ENCODE measurements around the gene PHIP. TPM values are rescaled to one million over a fixed set of nuclear protein-coding genes. Genes with fewer than 3 reads are reported as not detected.

The PHIP gene
- total RNA-seq, 1 experiment from 2014 or later: 53.6 TPM

DNA sequence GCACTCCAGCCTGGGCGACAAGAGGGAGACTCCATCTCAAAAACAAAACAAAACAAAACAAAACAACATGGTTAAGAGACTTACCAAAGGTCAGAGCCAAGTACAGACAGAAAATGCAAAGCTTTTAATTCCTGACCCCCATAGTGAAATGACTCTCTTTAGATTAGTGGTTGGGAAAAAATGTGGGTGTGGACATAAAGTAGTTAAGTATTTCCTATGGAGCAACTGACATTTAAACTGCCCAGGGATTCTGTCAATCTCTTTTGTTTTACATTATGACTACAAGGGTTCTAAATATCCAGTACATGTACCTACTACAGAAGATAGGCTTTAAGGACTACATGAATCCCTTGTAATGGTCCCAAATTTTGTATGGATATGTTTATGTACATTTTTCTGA is 135.6 kb downstream of the PHIP start:
- Histone ChIP-seq H2BK120ac (ENCODE audit: low read depth, low read length, poor library complexity, severe bottlenecking) (no peak overlapping the region), H2BK15ac (ENCODE audit: low read depth, low read length) (no peak overlapping the region), H3K79me1 (ENCODE audit: insufficient read depth, low read depth, low read length, poor library complexity, severe bottlenecking) (no peaks in the 10 kb centered on the region), H3K23ac (ENCODE audit: insufficient read length, low read depth, low read length) (no peak overlapping the region), H4K20me1 (ENCODE audit: control insufficient read depth, insufficient read depth, insufficient read length) (no peaks in the 10 kb centered on the region), H3K14ac (ENCODE audit: insufficient read depth, low read length) (no peak overlapping the region), H3K4ac (ENCODE audit: low read depth, low read length) (no peak overlapping the region), H4K5ac (ENCODE audit: insufficient read length, low read depth, low read length) (no peak overlapping the region), H4K91ac (ENCODE audit: insufficient read length, low read depth, low read length) (no peak overlapping the region), H2AFZ (ENCODE audit: low read length) (no peak overlapping the region), H3K23me2 (ENCODE audit: insufficient read length, low read depth, low read length, poor library complexity, severe bottlenecking) (no peaks in the 10 kb centered on the region), H2BK20ac (ENCODE audit: low read depth, low read length, poor library complexity, severe bottlenecking) (no peak overlapping the region), H3K27me3 (ENCODE audit: insufficient read depth, low read length) (no peaks in the 10 kb centered on the region), H3K18ac (ENCODE audit: insufficient read length, low read depth, low read length) (no peak overlapping the region), H3K9me3 (ENCODE audit: control insufficient read depth, low read depth, low read length) (no peaks in the 10 kb centered on the region), H2AK5ac (ENCODE audit: insufficient read length, low read length) (no peak overlapping the region), H3K4me1 (ENCODE audit: insufficient read depth, low read length) (no peaks in the 10 kb centered on the region), H3K79me2 (ENCODE audit: insufficient read depth, low read length) (no peaks in the 10 kb centered on the region), H2BK12ac (ENCODE audit: insufficient read length, low read depth, low read length) (no peak overlapping the region), H4K8ac (replicated peaks; ENCODE audit: insufficient read length, low read depth, low read length) (no peak overlapping the region), H3K56ac (ENCODE audit: insufficient read length, low read depth, low read length) (no peak overlapping the region), H3K4me2 (ENCODE audit: insufficient read depth, insufficient read length, low read length) (no peak overlapping the region), H3T11ph (ENCODE audit: low read length) (no peak overlapping the region), H3K9ac (ENCODE audit: extremely low read depth, insufficient read length, low read length) (no peak overlapping the region), H2BK5ac (ENCODE audit: insufficient read length, low read length) (no peak overlapping the region), H3K27ac (ENCODE audit: insufficient read length, low read depth, low read length) (no peak overlapping the region)
- TF ChIP-seq, protein P1, sequence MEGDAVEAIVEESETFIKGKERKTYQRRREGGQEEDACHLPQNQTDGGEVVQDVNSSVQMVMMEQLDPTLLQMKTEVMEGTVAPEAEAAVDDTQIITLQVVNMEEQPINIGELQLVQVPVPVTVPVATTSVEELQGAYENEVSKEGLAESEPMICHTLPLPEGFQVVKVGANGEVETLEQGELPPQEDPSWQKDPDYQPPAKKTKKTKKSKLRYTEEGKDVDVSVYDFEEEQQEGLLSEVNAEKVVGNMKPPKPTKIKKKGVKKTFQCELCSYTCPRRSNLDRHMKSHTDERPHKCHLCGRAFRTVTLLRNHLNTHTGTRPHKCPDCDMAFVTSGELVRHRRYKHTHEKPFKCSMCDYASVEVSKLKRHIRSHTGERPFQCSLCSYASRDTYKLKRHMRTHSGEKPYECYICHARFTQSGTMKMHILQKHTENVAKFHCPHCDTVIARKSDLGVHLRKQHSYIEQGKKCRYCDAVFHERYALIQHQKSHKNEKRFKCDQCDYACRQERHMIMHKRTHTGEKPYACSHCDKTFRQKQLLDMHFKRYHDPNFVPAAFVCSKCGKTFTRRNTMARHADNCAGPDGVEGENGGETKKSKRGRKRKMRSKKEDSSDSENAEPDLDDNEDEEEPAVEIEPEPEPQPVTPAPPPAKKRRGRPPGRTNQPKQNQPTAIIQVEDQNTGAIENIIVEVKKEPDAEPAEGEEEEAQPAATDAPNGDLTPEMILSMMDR (conservative IDR thresholded peaks at IDR 0.05): no peak
- peaks cover 36 to 69% (median 63%) of the 10 kb centered on the region in 3 experiments for H3K36me3 Mint-ChIP-seq (ENCODE audit: insufficient read depth in 1 of 3, low read depth in 3 of 3)
- no peak overlapping the region for H3K4me3 Mint-ChIP-seq
- H3K27ac Mint-ChIP-seq: peak overlapping the region in 2 of 3 experiments; percentile 72 to 82; a peak in 2 of 7 replicates
- no peak for DNase-seq
- H3K4me1 Mint-ChIP-seq: no peaks in the 10 kb centered on the region
- H3K9me3 Mint-ChIP-seq: no peaks in the 10 kb centered on the region
- no peaks in the 10 kb centered on the region for H3K27me3 Mint-ChIP-seq (ENCODE audit: low read depth)
- no CpG with 5 or more reads among the region's 1 CpG for WGBS (ENCODE audit: extremely low coverage, insufficient read length, low lambda C conversion rate)

Data from H9 (cell line).